Activated CD4-positive, alpha-beta T cell treated with anti-CD3 and anti-CD28 coated beads for 1 hour (primary cell): Measurements from ENCODE around the gene APEH.
"Not testable (repeated sequence)": the region's sequence is repeated elsewhere in the genome, so short reads cannot be mapped to it uniquely, and the experiment has no call there.

Source experiments
- DNase-seq: peaks from one replicate; pipeline ENCODE4 v3.0.0-alpha.2; 2020

APEH gene

GRCh38 chr3:49670940-49671290 lies 3.2 kb upstream of the APEH start:
- no peak for DNase-seq

DNA sequence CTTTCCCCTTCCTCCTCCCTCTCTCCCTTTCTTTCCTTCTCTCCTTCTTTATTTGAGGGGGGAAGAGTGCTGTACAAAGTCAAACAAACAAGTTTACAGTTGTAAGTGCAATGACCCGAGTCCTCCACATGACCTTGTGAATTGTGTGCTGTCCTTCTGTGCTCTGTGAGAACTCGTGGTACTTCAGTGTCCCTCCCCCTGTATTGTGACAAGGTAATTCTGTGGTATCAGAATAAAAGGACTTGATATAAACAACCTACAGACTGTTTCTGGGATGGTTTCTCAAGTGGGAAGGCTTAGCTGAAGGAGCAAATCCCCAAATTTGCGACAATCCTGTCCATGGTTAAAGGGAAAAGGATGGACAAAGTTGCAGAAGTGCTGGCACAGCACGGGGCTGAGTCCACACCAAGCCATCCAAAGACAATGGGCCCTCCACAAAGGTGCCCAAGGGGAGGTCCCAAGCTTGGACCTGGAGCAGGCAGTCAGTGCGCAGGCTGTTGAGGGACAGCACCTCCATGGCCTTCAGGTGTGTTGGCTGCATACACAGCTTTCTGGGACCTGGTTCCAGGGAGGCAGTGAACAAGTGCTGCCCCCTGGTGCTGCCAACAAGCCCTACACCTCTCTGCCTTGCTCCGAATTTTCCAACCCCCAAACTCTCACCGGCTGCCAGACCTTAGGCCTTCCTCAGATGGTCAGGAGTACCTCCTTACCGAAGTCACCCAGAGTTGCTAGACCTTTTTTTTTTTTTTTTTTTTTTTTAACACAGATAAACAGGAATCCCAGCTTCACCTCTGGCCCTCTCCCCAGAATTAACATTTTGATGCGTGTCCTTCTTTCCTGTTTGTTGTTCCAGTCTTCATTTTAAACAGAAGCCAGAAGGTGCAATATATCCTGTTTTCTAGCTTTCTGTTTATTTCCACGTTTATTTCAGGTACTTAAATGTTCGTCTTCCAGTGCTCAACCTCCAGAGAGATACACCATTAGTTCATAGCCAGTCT lies 2.6 kb upstream of the APEH start:
- DNase-seq = peak; percentile 59

GRCh38 chr3:49673121-49673714 lies 933 bp upstream of the APEH start:
- no peak for DNase-seq

DNA sequence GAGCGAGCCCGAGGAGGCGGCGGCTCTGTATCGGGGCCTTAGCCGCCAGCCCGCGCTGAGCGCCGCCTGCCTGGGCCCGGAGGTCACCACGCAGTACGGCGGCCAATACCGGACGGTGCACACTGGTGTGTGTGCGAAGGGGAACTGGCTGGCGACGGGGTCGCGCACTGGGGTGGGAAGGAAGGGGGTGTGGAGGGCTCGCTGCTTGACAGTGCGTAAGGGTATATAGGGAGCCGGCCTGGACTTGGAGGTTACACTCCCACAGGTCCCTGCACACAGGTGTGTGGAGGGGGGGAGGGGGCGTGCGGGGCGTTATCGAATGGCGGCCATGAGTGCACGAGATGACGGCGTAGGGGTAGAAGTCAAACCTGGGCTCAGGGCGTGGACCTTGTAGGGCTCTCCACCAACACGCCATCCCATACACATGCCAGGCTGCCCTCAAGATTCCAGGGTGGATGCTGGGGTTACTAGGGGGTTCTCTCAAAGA lies 389 bp downstream of the APEH start:
- peak; percentile 22 for DNase-seq

GRCh38 chr3:49675912-49676311 lies 1.8 kb downstream of the APEH start:
- DNase-seq = no peak

DNA sequence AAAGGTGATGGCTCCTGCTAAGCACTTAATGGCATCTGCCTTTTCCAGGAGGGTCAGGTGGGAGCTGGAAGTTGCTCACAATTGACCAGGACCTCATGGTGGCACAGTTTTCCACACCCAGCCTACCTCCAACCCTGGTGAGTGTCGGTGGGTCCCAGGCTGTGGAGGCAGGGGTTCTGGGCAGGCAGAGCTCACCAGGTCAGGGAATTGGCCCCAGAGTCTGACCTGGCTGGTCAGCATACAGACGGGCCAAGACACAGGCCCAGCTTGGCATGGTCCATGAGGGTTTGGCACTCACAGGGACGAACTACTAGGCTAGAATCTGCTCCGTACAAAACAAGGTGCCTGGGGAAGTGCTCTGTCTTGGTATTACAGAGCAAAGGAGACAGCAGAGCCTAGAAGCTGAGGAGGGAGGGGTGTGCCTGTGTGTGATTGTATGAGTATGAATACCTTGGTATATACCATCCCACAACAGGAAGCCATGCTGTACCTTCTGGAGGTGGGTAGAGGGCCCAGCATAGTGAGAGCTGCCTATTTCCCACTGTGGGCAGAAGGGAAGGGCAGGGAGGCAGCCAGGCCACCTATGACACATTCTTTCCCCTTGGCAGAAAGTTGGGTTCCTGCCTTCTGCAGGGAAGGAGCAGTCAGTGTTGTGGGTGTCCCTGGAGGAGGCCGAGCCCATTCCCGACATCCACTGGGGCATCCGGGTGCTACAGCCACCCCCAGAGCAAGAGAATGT lies 6.5 kb downstream of the APEH start:
- DNase-seq = no peak

- DNase-seq = no peak
Observed at GRCh38 chr3:49681232-49681522, 7.0 kb downstream of the APEH start.

DNA sequence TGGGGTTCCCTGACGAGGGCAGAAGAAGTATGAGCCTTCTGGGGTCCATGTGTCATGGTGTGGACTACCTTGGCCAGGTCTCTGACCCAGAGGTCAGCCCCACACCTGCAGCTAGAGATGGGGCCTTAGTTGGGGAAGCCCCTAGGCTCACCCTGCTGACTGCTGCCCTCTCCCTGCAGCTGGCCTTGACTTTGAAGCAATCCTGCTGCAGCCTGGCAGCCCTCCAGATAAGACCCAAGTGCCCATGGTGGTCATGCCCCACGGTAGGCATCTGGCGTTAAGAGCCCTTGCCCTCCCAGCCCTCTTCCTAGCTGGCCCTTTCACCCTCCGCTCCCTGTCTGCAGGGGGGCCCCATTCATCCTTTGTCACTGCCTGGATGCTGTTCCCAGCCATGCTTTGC lies 7.4 kb downstream of the APEH start:
- DNase-seq = no peak

- no peak for DNase-seq
Observed at GRCh38 chr3:49683162-49683561, 9.0 kb downstream of the APEH start.

GRCh38 chr3:49684453-49684852 lies 10.3 kb downstream of the APEH start:
- not testable (repeated sequence) for DNase-seq

DNA sequence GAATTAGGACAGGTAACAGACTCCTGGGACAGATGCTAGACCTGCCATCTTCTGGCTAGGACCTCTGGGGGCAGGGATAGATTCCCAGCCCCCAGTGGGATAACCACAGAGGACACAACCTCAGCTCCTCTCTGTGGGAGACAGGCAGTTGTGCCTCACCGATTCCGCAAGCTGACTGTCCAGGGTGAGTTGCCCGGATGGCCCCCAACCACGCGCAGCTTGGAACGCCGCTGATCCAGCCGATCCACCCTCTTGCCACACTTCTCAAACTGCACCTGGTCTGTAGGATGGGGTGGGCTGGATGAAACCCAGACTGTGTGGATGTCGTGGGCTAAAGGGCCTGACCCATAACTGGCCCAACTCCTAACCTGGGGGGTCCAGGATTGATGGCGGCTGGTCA lies 11.0 kb downstream of the APEH start:
- not testable (repeated sequence) for DNase-seq

DNA sequence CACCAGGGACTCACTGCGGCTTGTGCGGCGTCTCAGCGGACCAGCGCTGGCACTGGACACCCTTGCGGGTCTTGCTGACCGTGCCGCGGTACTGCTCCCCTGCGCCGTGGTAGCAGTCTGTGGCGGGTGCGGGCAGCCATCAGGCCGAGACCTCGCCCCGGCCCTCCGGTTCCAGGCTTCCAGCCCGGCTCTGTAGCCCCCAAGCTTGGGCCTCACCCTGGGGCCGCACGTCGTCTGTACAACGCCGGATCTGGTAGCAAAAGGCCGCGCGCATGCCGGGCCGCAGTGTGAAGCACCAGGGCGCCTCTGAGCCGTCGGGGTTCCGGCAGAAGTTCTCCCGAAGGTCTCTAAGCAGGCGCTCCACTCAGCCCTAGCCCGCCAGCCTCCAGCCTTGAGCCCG lies 11.7 kb downstream of the APEH start:
- DNase-seq = not testable (repeated sequence)

GRCh38 chr3:49686346-49686745 lies 12.2 kb downstream of the APEH start:
- DNase-seq = peak; percentile 30

DNA sequence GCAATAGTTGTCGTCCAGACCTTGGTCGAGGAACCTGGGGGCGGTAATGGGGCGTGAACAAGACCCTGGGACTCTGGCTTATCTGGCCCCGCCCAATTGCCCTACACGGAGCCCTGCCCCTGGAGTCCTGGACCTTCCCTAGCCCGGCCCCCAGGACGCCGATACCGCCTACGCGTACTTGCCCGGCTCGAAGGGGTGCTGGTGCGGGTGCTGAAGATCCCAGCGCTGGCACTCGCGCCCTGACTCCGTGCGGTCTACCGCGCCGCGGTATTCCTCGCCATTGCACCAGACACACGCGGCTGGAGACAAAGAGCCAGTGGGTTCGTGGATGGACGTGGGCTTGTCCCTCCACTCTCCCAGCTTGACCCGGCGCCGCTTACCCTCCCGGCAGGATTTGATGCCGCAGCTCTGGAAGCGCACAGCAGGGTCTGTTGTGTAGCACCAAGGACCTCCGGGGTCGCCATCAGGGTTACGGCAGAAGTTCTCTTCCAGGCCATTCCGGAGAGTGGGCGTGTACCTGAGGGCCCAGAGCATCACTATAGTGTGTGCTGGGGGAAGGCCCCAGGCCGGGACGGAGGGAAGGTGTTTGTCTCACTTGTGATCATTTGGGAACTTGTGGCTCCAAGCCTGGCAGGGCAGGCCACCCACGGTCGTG lies 12.7 kb downstream of the APEH start:
- not testable (repeated sequence) for DNase-seq

DNA sequence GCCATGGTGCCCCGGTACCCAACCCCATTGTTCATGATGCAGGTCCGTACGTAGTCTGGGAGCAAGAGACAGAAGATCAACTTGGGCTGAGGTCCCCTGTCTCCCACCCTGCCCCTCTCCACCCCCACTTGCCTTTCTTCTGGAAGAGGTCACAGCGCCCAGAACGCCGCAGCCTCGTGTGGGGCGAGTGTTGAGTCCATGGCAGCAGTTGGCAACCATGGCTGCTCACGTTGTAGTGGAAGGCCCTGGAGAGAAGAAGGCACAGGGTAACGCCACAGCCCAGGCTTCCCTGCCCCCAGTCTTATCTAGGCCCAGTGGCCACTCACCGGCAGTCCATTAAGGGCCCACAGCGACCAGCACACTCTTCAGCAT lies 13.3 kb downstream of the APEH start:
- not testable (repeated sequence) for DNase-seq

DNA sequence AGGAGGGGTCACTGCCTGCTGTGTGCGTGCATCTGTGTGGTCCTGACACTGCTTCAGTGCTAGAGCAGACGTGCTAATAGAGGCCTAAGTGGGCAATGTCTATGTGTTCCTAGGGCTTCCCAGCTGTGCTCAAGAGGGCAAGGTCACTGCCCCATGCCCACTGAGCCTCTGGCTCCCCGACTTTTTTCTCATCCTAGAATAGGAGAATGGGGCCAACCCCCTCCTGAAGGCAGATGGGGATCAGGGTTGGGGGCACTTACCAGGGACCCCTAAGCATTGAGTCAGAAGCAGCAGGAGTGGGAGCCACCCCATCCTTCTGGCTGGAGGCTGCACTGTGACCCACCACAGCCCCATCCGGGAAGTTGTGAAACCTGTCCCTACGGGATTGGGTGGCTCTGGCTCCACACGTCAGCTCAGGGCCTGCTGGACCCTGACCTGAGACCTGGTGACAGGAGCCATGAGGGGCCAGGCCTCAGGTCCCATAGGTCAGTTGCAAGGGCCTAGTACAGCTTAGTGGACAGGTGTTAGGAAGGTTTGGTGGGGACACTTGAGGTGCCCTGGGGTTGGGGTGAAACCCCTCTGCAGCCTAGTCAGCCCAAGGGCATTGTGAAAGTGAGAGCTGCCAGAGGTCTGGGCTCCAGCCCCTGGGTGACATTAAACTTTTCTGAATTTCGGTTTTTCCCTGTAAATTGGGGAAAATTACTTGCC lies 14.3 kb downstream of the APEH start:
- DNase-seq = not testable (repeated sequence)

DNA sequence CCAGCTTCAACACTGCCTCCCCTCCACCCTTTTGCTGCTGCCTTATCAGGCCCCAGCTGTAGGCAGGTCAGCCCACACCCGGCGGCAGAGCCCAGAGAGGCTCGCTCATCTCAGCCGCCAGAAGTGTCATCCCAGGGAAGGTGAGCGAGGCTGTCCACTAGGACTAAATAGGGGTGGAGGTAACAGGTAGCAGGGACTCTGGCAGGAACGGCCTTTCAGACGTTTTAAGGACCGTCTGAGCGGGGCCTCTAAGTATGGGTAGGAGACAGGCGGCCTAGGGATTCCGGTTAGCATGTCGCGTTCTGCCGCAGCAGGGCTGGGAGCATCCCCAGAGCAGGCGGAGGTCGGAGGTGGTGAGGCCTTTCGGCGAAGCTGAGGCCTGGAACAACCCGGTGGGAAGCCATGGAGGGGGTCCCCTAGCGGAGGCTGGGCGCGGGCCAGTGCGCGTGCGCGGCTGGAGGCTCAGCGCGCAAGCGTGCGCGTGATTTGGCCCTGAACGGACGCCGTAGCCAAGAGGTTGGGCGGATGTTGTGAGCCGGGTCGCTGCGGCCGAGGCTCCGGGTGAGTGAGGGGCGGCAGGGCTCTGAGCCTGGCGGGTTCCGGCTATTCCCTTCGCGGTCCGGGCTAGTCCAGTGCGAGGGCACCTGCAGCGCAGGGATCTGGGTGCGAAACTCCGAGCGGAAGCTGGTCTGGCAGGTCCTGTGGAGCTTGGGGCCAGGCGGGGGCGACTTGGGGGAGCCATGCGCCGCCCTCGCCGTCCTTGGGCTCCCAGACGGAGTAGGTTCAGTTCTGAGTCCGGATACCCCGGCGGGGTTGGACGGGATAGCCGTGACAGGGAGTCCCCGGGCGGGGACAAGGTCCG lies 15.1 kb downstream of the APEH start, which contains the start of the genes MST1 and RNF123:
MST1 (minus strand) TSS at position 429 of the 862 bp plus-strand sequence. CDS start 783 bp downstream, outside the sequence.
RNF123 (plus strand) TSS at position 512 of the 862 bp plus-strand sequence. CDS start 1,609 bp downstream, outside the sequence.
- DNase-seq = peak; percentile 88

DNA sequence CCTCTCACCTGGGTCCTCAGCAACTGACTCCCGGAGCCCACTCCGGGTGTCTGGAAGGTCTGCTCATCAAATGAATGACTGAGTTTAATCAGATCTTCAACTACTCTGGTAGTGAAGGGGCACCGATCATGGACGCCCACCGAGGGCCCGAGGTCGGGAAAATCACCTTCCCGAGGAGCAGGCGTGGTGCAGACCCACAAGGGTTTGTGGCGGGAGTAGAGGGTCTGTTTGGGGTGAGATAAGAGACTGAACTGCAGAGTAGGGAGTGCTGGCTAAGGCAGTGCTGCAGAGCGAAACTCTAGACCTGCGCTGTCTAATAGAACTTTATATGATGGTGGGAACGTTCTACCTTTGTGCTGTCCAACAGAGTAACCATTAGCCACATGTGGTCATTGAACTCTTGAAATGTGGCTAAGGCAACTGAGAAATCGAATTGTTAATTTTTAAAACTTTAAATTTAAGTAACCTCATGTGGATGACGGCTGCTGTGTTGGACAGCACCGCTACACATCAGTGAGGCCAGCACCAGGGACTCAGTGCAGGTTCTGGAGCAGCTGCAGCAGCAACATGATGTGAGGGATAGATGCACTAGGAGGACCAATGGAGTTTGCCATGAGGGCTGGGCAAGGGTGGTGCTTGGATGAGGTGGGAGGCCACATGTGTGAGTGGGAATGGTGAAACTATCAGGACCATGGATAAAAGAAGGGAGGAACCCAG lies 15.9 kb downstream of the APEH start:
- DNase-seq = not testable (repeated sequence)

- not testable (repeated sequence) for DNase-seq
Observed at GRCh38 chr3:49690856-49691255, 16.7 kb downstream of the APEH start.

- DNase-seq = not testable (repeated sequence)
Observed at GRCh38 chr3:49691481-49691880, 17.3 kb downstream of the APEH start.
